Measurements from ENCODE around the gene DYRK3. TPM values are rescaled to one million over a fixed set of nuclear protein-coding genes. Genes with fewer than 3 reads are reported as not detected.

DYRK3 gene
- total and polyA plus RNA-seq, 10 of the 15 experiments (the other 5 are each of a cell fraction or from before 2014, with no cell fraction given): 1.6 to 12.9 (median 10.3) TPM

DNA sequence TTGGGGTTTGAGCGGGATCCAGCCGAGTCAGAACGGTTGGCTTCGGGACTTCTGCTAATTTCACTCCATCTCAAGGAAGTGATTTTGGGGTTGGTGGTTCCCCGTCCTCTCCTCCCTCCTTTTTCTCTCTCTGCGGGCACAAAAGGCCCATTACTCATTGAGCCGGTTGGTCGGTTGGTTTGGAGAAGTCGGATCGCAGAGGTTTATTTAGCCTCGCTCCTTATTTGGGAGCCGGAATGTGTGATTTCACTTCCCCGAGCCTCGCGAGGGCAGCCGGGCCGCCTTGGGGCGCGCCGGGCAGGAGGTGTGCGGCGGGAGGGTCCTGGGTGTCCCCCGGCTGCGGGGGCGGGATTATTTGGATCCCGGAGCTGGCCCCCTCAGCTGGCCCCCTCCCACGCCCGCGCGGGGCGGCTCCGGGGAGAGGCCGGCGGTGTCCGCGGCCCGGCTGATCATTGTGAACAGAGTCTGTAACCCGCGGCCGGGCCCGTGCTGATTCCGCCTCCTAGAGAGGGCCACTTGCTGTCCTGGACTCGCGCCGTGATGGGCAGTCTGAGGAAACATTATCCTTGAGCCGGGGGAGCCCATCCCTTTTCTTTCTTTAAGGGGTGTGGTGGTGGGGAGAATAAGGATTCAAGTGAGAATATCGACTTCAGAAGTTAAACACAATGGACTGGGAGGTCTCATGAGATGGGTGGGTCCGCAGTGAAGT, 50.6 kb downstream of the DYRK3 start:
- Histone ChIP-seq H3K27ac (ENCODE audit: control insufficient read depth, insufficient read depth) (peak overlapping the region; percentile 86), H3K4me1 (ENCODE audit: control insufficient read depth, insufficient read depth, low read length) (peaks cover 31% of the 10 kb centered on the region), H3K4me3 (peak overlapping the region; percentile 91), H3K79me2 (ENCODE audit: control insufficient read depth, insufficient read depth, low read length) (peaks cover 52% of the 10 kb centered on the region), H3K9me3 (replicated peaks; ENCODE audit: control insufficient read depth, insufficient read depth, low read length) (no peaks in the 10 kb centered on the region), H4K20me1 (ENCODE audit: control insufficient read depth, insufficient read depth) (peaks cover under 1% of the 10 kb centered on the region; the same call in 1 of the 2 replicates), H3K27me3 (replicated peaks in 1 of 2; ENCODE audit: control insufficient read depth in 2 of 2, insufficient read depth in 2 of 2, low read length in 1 of 2) (no peaks in the 10 kb centered on the region), H2AFZ (ENCODE audit: control insufficient read depth, low read depth, low read length) (peak overlapping the region; percentile 13), H3K4me2 (ENCODE audit: control insufficient read depth, insufficient read depth) (peak overlapping the region; percentile 56), H3K9ac (ENCODE audit: control insufficient read depth, insufficient read depth, low read length) (peak overlapping the region; percentile 76), H3K36me3 (ENCODE audit: control insufficient read depth in 2 of 2, insufficient read depth in 2 of 2, low read length in 1 of 2) (no peaks in the 10 kb centered on the region; a peak in 1 of 4 replicates)
- RAD21 ChIA-PET (ENCODE audit: unreplicated experiment): interaction anchor here (2.2 kb wide), 1 partner anchor 23 kb away, joined by 5 read pairs; no protein-coding TSS in a partner anchor
- in situ Hi-C loops (cut with MboI): no loop called here
- FAIRE-seq: no peak
- intact Hi-C loops (cut with micrococcal nuclease; ENCODE audit: unreplicated experiment): loop anchor here (2.0 kb wide), 1 partner anchor 17 kb away; no protein-coding TSS in a partner anchor
- POLR2A ChIA-PET: interaction anchor here (0.6 to 18.5 kb wide), 3 partner anchors 9 to 24 kb away, joined by 3 to 334 read pairs (median 6); no protein-coding TSS in a partner anchor
- DNase-seq (ENCODE audit: low read depth, low spot score): no peak
- CTCF ChIA-PET: interaction anchor here (0.7 to 4.2 kb wide), 6 partner anchors 8 to 122 kb away, joined by 3 to 16 read pairs (median 4); partner anchors contain the start of gene DYRK3
- peak; percentile 57 for ATAC-seq
- SMC1A ChIA-PET (ENCODE audit: uncharacterized antibody, unreplicated experiment): interaction anchor here (1.5 to 9.6 kb wide), 4 partner anchors 11 to 33 kb away, joined by 5 to 222 read pairs (median 10); no protein-coding TSS in a partner anchor
- BruUV-seq (replicated peaks): no TSS peak
- WGBS (ENCODE audit: insufficient coverage, insufficient replicate concordance, low lambda C conversion rate, missing lambda C conversion rate): 1% methylated on average over 38 of the region's 48 CpGs
- TF ChIP-seq CBX5 (IDR thresholded peaks at IDR 0.05; ENCODE audit: low read depth) (no peak), EGR1 (IDR thresholded peaks at IDR 0.05; ENCODE audit: borderline replicate concordance in 1 of 2, low read depth in 2 of 2, low read length in 2 of 2) (peak in 1 of 2 experiments; percentile 85; a peak in 2 of 3 replicates), KAT2A (conservative IDR thresholded peaks at IDR 0.05; ENCODE audit: control insufficient read depth, low read depth, low read length) (no peak), NFYB (IDR thresholded peaks at IDR 0.05; ENCODE audit: insufficient read depth, low read depth, low read length) (no peak), ASH2L (IDR thresholded peaks at IDR 0.05; ENCODE audit: borderline replicate concordance, low read depth) (no peak), BCL11A (IDR thresholded peaks at IDR 0.05; ENCODE audit: low read depth, low read length) (no peak; the same call in 1 of the 2 replicates), MYB (IDR thresholded peaks at IDR 0.05; ENCODE audit: borderline replicate concordance, low read depth, low read length) (no peak), FOXM1 (IDR thresholded peaks at IDR 0.05; ENCODE audit: low read depth, low read length) (0 out of 2 replicates have a peak, but pooled peaks have one; percentile 4), MEF2B (IDR thresholded peaks at IDR 0.05; ENCODE audit: partially characterized antibody, poor library complexity, severe bottlenecking) (peak; percentile 12), SUPT20H (IDR thresholded peaks at IDR 0.05; ENCODE audit: borderline replicate concordance, control insufficient read depth, low read depth, low read length) (no peak), ETV6 (conservative IDR thresholded peaks at IDR 0.05 in 1 of 2, IDR thresholded peaks at IDR 0.05 in 1 of 2; ENCODE audit: borderline replicate concordance in 1 of 2, low read depth in 1 of 2) (no peak), TBL1XR1 (IDR thresholded peaks at IDR 0.05; ENCODE audit: low read depth, low read length) (no peak), EED (IDR thresholded peaks at IDR 0.05; ENCODE audit: low read depth) (0 out of 2 replicates have a peak, but pooled peaks have one; percentile 30), JUND (IDR thresholded peaks at IDR 0.05; ENCODE audit: low read depth, low read length) (no peak), SREBF1 (IDR thresholded peaks at IDR 0.05; ENCODE audit: low read length) (no peak), PAX5 (IDR thresholded peaks at IDR 0.05; ENCODE audit: borderline replicate concordance, low read depth, low read length) (peak; percentile 33; the same call in 1 of the 2 replicates), STAT3 (IDR thresholded peaks at IDR 0.05; ENCODE audit: low read depth, low read length) (no peak)
- TF ChIP-seq, protein P1, sequence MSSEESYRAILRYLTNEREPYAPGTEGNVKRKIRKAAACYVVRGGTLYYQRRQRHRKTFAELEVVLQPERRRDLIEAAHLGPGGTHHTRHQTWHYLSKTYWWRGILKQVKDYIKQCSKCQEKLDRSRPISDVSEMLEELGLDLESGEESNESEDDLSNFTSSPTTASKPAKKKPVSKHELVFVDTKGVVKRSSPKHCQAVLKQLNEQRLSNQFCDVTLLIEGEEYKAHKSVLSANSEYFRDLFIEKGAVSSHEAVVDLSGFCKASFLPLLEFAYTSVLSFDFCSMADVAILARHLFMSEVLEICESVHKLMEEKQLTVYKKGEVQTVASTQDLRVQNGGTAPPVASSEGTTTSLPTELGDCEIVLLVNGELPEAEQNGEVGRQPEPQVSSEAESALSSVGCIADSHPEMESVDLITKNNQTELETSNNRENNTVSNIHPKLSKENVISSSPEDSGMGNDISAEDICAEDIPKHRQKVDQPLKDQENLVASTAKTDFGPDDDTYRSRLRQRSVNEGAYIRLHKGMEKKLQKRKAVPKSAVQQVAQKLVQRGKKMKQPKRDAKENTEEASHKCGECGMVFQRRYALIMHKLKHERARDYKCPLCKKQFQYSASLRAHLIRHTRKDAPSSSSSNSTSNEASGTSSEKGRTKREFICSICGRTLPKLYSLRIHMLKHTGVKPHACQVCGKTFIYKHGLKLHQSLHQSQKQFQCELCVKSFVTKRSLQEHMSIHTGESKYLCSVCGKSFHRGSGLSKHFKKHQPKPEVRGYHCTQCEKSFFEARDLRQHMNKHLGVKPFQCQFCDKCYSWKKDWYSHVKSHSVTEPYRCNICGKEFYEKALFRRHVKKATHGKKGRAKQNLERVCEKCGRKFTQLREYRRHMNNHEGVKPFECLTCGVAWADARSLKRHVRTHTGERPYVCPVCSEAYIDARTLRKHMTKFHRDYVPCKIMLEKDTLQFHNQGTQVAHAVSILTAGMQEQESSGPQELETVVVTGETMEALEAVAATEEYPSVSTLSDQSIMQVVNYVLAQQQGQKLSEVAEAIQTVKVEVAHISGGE (CRISPR knock-in tag; IDR thresholded peaks at IDR 0.05): no peak
